GM15510 (cell line): Measurements from ENCODE around the gene BRINP1.

Experiments
- POLR2A ChIP-seq: IDR thresholded peaks from 3 replicates; pipeline ENCODE4 v1.6.1; 2011; ENCODE audit warnings: borderline replicate concordance; ENCODE audit not compliant: insufficient read length; ENCODE audit errors: extremely low read depth

Gene BRINP1

DNA sequence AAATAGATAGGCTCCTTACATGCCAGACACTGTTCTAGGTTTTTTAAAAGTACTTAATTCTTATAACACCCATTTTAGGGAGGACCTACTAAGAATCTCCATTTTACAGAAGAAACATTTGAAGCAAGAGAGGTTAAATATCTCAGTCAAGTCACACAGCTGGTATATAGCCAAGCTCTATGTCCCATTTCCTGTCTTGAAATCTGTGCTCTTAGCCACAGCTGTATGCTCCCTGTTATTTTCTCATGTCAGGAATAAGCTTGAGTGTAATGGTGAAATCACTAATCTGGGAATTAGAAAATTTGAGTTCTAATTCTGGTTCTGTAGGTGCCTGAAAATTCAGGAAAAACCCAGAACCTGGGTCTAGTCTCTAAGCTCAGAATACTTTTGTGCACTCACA lies 208.7 kb downstream of the BRINP1 start:
- no peak for TF ChIP-seq POLR2A

DNA sequence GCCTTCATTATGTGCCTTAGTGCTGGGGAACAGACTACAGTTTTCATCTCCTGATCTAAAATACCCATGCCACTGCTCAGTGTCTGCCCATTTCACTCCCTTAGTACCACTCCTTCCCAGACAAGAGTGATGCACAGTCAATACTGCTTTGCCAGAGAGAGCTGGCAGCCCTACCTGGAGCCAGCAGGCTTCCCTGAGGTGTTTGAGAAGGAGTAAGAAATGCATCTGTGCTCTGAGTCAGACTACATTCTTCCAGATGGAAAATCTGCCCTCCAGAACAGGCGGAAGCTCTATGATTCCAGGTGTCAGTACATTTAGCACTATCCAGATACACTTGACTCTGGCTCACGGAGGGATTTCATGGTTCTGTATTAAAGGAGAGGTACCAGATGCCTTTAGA lies 209.8 kb downstream of the BRINP1 start:
- no peak for TF ChIP-seq POLR2A

DNA sequence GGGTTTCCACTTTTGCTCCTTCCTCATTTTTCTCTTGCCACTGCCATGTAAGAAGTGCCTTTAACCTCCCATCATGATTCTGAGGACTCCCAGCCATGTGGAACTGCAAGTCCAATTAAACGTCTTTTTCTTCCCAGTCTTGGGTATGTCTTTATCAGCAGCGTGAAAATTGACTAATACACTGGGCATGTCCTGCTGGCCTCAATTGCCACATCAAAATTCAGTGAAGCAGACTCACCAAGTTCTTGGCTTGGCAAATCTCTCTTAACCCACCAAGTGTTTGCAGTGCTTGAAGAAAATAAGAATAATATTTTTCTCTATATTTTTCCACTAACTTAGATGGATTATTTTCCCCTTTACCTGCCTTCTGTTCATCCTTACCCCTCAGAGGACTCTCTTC lies 212.0 kb downstream of the BRINP1 start:
- TF ChIP-seq POLR2A, result no peak

- TF ChIP-seq POLR2A, result no peak
These were observed 212.9 kb downstream of the BRINP1 start for GRCh38 chr9:119156354-119156753.

DNA sequence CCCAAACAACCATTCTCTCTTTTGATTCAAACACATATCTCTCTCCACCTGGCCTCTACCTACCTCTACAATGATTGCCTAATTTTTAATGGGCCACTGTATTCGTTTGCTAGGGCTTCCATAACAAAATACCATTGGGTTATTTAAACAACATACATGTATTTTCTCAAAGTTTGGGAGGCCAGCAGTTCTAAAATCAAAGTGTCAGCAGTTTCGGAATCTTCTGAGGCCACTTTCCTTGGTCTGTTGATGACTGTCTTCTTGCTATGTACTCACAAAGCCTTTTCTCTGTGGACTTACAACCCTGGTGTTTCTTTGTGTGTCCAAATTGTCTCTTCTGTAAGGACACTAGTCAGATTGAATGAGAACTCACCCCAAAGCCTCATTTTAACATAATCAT lies 214.7 kb downstream of the BRINP1 start:
- TF ChIP-seq POLR2A, result no peak

- no peak for TF ChIP-seq POLR2A
These were observed 215.8 kb downstream of the BRINP1 start for GRCh38 chr9:119153402-119153801.

DNA sequence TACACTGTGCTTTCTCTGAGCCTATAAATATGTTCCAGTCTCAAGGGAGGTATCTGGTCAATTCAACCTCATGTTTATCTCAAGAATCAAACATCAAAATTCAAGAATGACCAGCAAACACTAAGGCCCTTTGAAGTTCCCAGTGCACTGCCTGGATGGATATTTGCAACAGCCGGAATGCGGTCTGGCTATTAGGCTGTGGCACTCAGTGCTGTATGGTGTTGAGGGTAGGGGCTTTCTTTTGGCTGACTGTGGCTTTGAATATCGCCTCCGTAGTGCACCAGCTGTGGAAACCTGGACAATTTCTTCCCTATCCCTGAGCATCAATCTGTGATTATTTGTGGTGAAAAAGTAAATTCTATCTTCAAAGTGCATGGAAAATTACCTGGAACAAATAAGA lies 220.4 kb downstream of the BRINP1 start:
- no peak for TF ChIP-seq POLR2A

GRCh38 chr9:119137479-119137878 lies 231.8 kb downstream of the BRINP1 start:
- TF ChIP-seq POLR2A, result no peak

- no peak for TF ChIP-seq POLR2A
These were observed 243.2 kb downstream of the BRINP1 start for GRCh38 chr9:119126040-119126439.

GRCh38 chr9:119121899-119122298 lies 247.3 kb downstream of the BRINP1 start:
- TF ChIP-seq POLR2A, result no peak

GRCh38 chr9:119117409-119117808 lies 251.8 kb downstream of the BRINP1 start:
- no peak for TF ChIP-seq POLR2A
